Measurements from ENCODE around the gene EEIG2. TPM values are rescaled to one million over a fixed set of nuclear protein-coding genes. Genes with fewer than 3 reads are reported as not detected.

EEIG2 gene
- total and polyA plus RNA-seq, 9 of the 15 experiments (the other 6 are each of a cell fraction or from before 2014, with no cell fraction given): 6.1 to 26.9 (median 15.2) TPM

DNA sequence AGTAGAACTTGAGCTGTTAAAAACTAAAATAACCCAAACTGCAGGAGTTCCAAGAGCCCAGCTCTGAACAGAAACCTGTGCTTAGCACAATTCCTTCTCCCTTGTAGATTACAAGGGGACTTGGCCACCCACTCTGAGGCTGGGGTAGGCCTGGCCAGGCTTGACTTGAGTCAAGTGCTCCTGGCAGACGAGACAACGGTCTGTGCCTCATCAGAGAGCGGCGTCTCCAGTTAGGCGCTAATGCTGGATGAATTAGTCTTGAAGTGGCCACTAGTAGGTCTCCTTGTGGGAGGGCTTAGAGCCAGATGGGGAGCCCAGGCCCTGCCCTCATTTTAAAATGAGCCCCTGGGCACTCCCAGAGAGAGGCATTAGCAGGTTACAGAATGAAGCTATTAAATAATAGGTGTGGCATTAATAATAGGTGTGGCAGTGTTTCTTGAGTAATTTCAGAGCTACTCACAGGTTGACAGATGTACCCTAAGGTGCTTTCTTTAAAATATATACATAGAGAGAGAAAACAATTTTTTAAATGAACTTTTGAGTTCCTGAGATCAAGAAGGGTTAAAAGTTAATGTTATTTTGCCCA lies 1.1 kb downstream of the EEIG2 start:
- intact Hi-C loops (cut with micrococcal nuclease) (loop anchor here (1.0 to 5.0 kb wide), 5 partner anchors 28 to 336 kb away; no protein-coding TSS in a partner anchor), in situ Hi-C loops (cut with MboI) (loop anchor here (5.0 kb wide), 1 partner anchor 49 kb away; no protein-coding TSS in a partner anchor)
- WGBS (ENCODE audit: insufficient coverage, low coverage, missing lambda C conversion rate): 1% methylated on average over 5 of the region's 5 CpGs
- DNase-seq (ENCODE audit: extremely low read depth in 1 of 4, low spot score in 3 of 4): peak; percentile 57 to 88 (median 66)
- no peaks in the 10 kb centered on the region for H3K9me3 ChIP-seq (replicated peaks; ENCODE audit: control insufficient read depth, insufficient read depth, low read depth, low read length)
- H3K4me3 ChIP-seq: peak overlapping the region; percentile 57
- H3K27me3 ChIP-seq (ENCODE audit: control insufficient read depth in 2 of 2, insufficient read depth in 2 of 2, low read length in 2 of 2): no peaks in the 10 kb centered on the region
- H3K4me2 ChIP-seq (ENCODE audit: insufficient read depth, low read length): peak overlapping the region; percentile 92
- peak overlapping the region; percentile 44 for H3K27ac ChIP-seq (ENCODE audit: extremely low read depth, low read depth, low read length)
- no peaks in the 10 kb centered on the region for H4K20me1 ChIP-seq (replicated peaks; ENCODE audit: control insufficient read depth, insufficient read depth, low read length)
- peak overlapping the region; percentile 68 to 93 for H3K9ac ChIP-seq (ENCODE audit: insufficient read depth in 1 of 2, low read depth in 2 of 2, low read length in 2 of 2)
- no peaks in the 10 kb centered on the region for H3K36me3 ChIP-seq (ENCODE audit: control insufficient read depth, insufficient read depth, low read length)
- CTCF ChIA-PET (ENCODE audit: low intra/inter-chr PET ratio): interaction anchor here (0.6 to 4.4 kb wide), 3 partner anchors 46 to 551 kb away, joined by 3 to 69 read pairs (median 4); no protein-coding TSS in a partner anchor
- no peaks in the 10 kb centered on the region for H3K9me1 ChIP-seq (ENCODE audit: control insufficient read depth, insufficient read depth, low read length)
- peak; percentile 74 for FAIRE-seq
- peak; percentile 85 for ATAC-seq
- H3K4me1 ChIP-seq (replicated peaks in 1 of 2; ENCODE audit: control insufficient read depth in 2 of 2, insufficient read depth in 2 of 2, low read length in 2 of 2): peaks cover 28 to 44% of the 10 kb centered on the region in 2 experiments; a peak in 4 of 5 replicates
- peak overlapping the region; percentile 79 for H2AFZ ChIP-seq (ENCODE audit: low read depth, low read length)
- BruUV-seq (replicated peaks): no TSS peak
- POLR2A ChIA-PET: interaction anchor here (0.6 to 3.9 kb wide), 11 partner anchors 9 to 401 kb away, joined by 3 to 23 read pairs (median 4); no protein-coding TSS in a partner anchor
- peaks cover 53% of the 10 kb centered on the region for H3K79me2 ChIP-seq (ENCODE audit: control insufficient read depth, insufficient read depth, low read length)
- TF ChIP-seq SOX6 (IDR thresholded peaks at IDR 0.05) (no peak), XRCC4 (IDR thresholded peaks at IDR 0.05; ENCODE audit: extremely low read depth, insufficient read depth, insufficient read length) (no peak), NR2C2 (CRISPR knock-in tag; IDR thresholded peaks at IDR 0.05) (no peak), NR2C2 (tag; IDR thresholded peaks at IDR 0.05) (no peak), ZNF79 (CRISPR knock-in tag; IDR thresholded peaks at IDR 0.05; ENCODE audit: low read depth) (no peak), FOXA3 (CRISPR knock-in tag; conservative IDR thresholded peaks at IDR 0.05 in 1 of 2, IDR thresholded peaks at IDR 0.05 in 1 of 2) (no peak), TCFL5 (CRISPR knock-in tag; conservative IDR thresholded peaks at IDR 0.05) (no peak), TAF9B (IDR thresholded peaks at IDR 0.05; ENCODE audit: partially characterized antibody) (no peak), GABPB1 (CRISPR knock-in tag; IDR thresholded peaks at IDR 0.05) (peak; percentile 48), SMC3 (conservative IDR thresholded peaks at IDR 0.05; ENCODE audit: insufficient read depth, low read depth, low read length) (0 out of 2 replicates have a peak, but pooled peaks have one; percentile 18), ZKSCAN1 (IDR thresholded peaks at IDR 0.05; ENCODE audit: low read depth, low read length) (peak; percentile 91), SRF (CRISPR knock-in tag; IDR thresholded peaks at IDR 0.05) (0 out of 4 replicates have a peak, but pooled peaks of 1 of the 2 experiments have one; percentile 8), POLR2AphosphoS5 (IDR thresholded peaks at IDR 0.05; ENCODE audit: control insufficient read depth, insufficient read depth, low read depth, low read length) (peak; percentile 33; the same call in 1 of the 2 replicates), ZNF3 (CRISPR knock-in tag; IDR thresholded peaks at IDR 0.05) (peak; percentile 0; the same call in 1 of the 2 replicates), MAFF (IDR thresholded peaks at IDR 0.05; ENCODE audit: low read length) (no peak), PHF8 (IDR thresholded peaks at IDR 0.05; ENCODE audit: borderline replicate concordance, low read length) (peak; percentile 26; the same call in 1 of the 2 replicates), NFRKB (IDR thresholded peaks at IDR 0.05; ENCODE audit: low read depth) (no peak), ZNF134 (CRISPR knock-in tag; conservative IDR thresholded peaks at IDR 0.05) (peak; percentile 97)
- TF ChIP-seq, protein P1, sequence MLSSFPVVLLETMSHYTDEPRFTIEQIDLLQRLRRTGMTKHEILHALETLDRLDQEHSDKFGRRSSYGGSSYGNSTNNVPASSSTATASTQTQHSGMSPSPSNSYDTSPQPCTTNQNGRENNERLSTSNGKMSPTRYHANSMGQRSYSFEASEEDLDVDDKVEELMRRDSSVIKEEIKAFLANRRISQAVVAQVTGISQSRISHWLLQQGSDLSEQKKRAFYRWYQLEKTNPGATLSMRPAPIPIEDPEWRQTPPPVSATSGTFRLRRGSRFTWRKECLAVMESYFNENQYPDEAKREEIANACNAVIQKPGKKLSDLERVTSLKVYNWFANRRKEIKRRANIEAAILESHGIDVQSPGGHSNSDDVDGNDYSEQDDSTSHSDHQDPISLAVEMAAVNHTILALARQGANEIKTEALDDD (IDR thresholded peaks at IDR 0.05): peak; percentile 83
- TF ChIP-seq, protein P2, sequence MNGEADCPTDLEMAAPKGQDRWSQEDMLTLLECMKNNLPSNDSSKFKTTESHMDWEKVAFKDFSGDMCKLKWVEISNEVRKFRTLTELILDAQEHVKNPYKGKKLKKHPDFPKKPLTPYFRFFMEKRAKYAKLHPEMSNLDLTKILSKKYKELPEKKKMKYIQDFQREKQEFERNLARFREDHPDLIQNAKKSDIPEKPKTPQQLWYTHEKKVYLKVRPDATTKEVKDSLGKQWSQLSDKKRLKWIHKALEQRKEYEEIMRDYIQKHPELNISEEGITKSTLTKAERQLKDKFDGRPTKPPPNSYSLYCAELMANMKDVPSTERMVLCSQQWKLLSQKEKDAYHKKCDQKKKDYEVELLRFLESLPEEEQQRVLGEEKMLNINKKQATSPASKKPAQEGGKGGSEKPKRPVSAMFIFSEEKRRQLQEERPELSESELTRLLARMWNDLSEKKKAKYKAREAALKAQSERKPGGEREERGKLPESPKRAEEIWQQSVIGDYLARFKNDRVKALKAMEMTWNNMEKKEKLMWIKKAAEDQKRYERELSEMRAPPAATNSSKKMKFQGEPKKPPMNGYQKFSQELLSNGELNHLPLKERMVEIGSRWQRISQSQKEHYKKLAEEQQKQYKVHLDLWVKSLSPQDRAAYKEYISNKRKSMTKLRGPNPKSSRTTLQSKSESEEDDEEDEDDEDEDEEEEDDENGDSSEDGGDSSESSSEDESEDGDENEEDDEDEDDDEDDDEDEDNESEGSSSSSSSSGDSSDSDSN (IDR thresholded peaks at IDR 0.05; ENCODE audit: borderline replicate concordance in 1 of 2, low read depth in 2 of 2, low read length in 2 of 2): 0 out of 4 replicates have a peak, but pooled peaks of 1 of the 2 experiments have one; percentile 55

Measured in K562 (cell line).